H1 (cell line): ENCODE data around the gene CHFR. TPM values are rescaled to one million over a fixed set of nuclear protein-coding genes. Genes with fewer than 3 reads are reported as not detected.

Source experiments
- CTCF ChIA-PET: fragments of 300-600 bp; sonication (Branson Sonifier 250); formaldehyde crosslinking; loops from one replicate; lab custom pipeline; 2021; ENCODE audit not compliant: partially characterized antibody; lab: Charles Lee
- POLR2A ChIA-PET: fragments of 300-600 bp; sonication (Branson Sonifier 250); formaldehyde crosslinking; loops from one replicate; lab custom pipeline; 2021; ENCODE audit warnings: inconsistent platforms; ENCODE audit not compliant: partially characterized antibody; lab: Charles Lee
- DNase-seq, 2 experiments: peaks; one replicate each; pipeline versions ENCODE4 v3.0.0 to v3.0.0-alpha.2; 2010 to 2022; ENCODE audit warnings: low spot score in 2 of 2, low read depth in 1 of 2, mixed read lengths in 1 of 2
- FAIRE-seq: peaks from 2 replicates; lab custom pipeline; 2011; peaks lifted over from hg19 to GRCh38; lab: Jason Lieb, UNC
- H2AFZ ChIP-seq: 2 replicates; pipeline ENCODE4 v1.8.1; 2012; ENCODE audit warnings: low read length, inconsistent platforms
- H2AK5ac ChIP-seq: 2 replicates; pipeline ENCODE4 v1.6.1; 2013; ENCODE audit warnings: low read depth, low read length
- H2BK120ac ChIP-seq: replicated peaks from 2 replicates; pipeline ENCODE3; 2013; ENCODE audit warnings: low read depth, low read length, inconsistent platforms
- H2BK12ac ChIP-seq: 2 replicates; pipeline ENCODE4 v1.6.1; 2013; ENCODE audit warnings: low read depth, low read length
- H2BK15ac ChIP-seq: 2 replicates; pipeline ENCODE4 v1.6.1; 2013; ENCODE audit warnings: low read length
- H2BK20ac ChIP-seq: 2 replicates; pipeline ENCODE4 v1.6.1; 2013; ENCODE audit warnings: low read length
- H2BK5ac ChIP-seq: 2 replicates; pipeline ENCODE4 v1.6.1; 2013; ENCODE audit warnings: low read depth, low read length
- H3K14ac ChIP-seq: 2 replicates; pipeline ENCODE4 v1.6.1; 2013; ENCODE audit warnings: inconsistent platforms; ENCODE audit not compliant: insufficient read length
- H3K18ac ChIP-seq: 2 replicates; pipeline ENCODE4 v1.6.1; 2013; ENCODE audit warnings: low read length; ENCODE audit errors: extremely low read depth
- H3K23ac ChIP-seq: 2 replicates; pipeline ENCODE4 v1.6.1; 2013; ENCODE audit warnings: inconsistent platforms; ENCODE audit not compliant: insufficient read length
- H3K23me2 ChIP-seq: 2 replicates; pipeline ENCODE4 v1.6.1; 2013; ENCODE audit warnings: low read depth, low read length
- H3K27ac ChIP-seq: 2 replicates; pipeline ENCODE4 v1.6.1; 2011; ENCODE audit warnings: low read depth, low read length, inconsistent platforms
- H3K27me3 ChIP-seq, 4 experiments: replicated peaks in 1 of 4; 1 replicate in 1 of 4; 2 replicates in 3 of 4; pipeline versions ENCODE4 v1.6.1 to v1.8.1; 2011 to 2013; ENCODE audit warnings: low read length in 3 of 4, mild to moderate bottlenecking in 3 of 4, inconsistent platforms in 2 of 4, mixed read lengths in 2 of 4, moderate library complexity in 1 of 4; ENCODE audit not compliant: control insufficient read depth in 3 of 4, insufficient read depth in 3 of 4; ENCODE audit errors: extremely low read depth in 1 of 4
- H3K36me3 ChIP-seq, 4 experiments: 2 replicates each; pipeline versions ENCODE4 v1.6.1 to v1.8.1; 2011 to 2013; ENCODE audit warnings: mild to moderate bottlenecking in 4 of 4, low read length in 3 of 4, moderate library complexity in 2 of 4, control low read depth in 1 of 4, inconsistent platforms in 1 of 4; ENCODE audit not compliant: insufficient read depth in 4 of 4, control insufficient read depth in 2 of 4
- H3K4ac ChIP-seq: replicated peaks from 2 replicates; pipeline ENCODE3; 2013; ENCODE audit warnings: low read length, low read depth, mixed read lengths, inconsistent platforms; ENCODE audit not compliant: insufficient read length
- H3K4me1 ChIP-seq, 4 experiments: replicated peaks in 1 of 4; 1 replicate in 1 of 4; 2 replicates in 3 of 4; pipeline versions ENCODE4 v1.6.1 to v1.8.1; 2011 to 2013; ENCODE audit warnings: low read length in 3 of 4, inconsistent platforms in 2 of 4, mixed read lengths in 1 of 4; ENCODE audit not compliant: insufficient read depth in 4 of 4, control insufficient read depth in 3 of 4
- H3K4me2 ChIP-seq, 2 experiments: 2 replicates each; pipeline versions ENCODE4 v1.6.1 to v1.8.1; 2011 to 2013; ENCODE audit warnings: low read depth in 2 of 2, low read length in 2 of 2, control low read depth in 1 of 2, inconsistent platforms in 1 of 2, mild to moderate bottlenecking in 1 of 2; ENCODE audit not compliant: insufficient read depth in 1 of 2
- H3K4me3 ChIP-seq, 4 experiments: fragments of 200-600, 300-600 bp in 1 of 4; sonication (generic), shearing (Covaris generic), sonication (Bioruptor Twin) in 1 of 4; 2 replicates each; pipeline versions ENCODE4 v1.5.1 to v1.8.1; 2011 to 2016; ENCODE audit warnings: low read length in 4 of 4, low read depth in 3 of 4, control low read depth in 2 of 4, inconsistent platforms in 2 of 4, mild to moderate bottlenecking in 2 of 4, mixed read lengths in 1 of 4, moderate library complexity in 1 of 4; ENCODE audit not compliant: insufficient read depth in 2 of 4; ENCODE audit errors: extremely low read depth in 1 of 4
- H3K56ac ChIP-seq: replicated peaks from 2 replicates; pipeline ENCODE3; 2013; ENCODE audit warnings: low read depth, mild to moderate bottlenecking, mixed read lengths, low read length, inconsistent platforms; ENCODE audit not compliant: insufficient read length
- H3K79me1 ChIP-seq: 2 replicates; pipeline ENCODE4 v1.6.1; 2013; ENCODE audit warnings: low read depth, low read length, control low read depth
- H3K79me2 ChIP-seq, 2 experiments: 2 replicates each; pipeline versions ENCODE4 v1.6.1 to v1.8.1; 2012 to 2013; ENCODE audit warnings: low read length in 2 of 2, mild to moderate bottlenecking in 2 of 2, inconsistent platforms in 1 of 2; ENCODE audit not compliant: insufficient read depth in 2 of 2, control insufficient read depth in 1 of 2
- H3K9ac ChIP-seq, 4 experiments: replicated peaks in 1 of 4; 1 replicate in 1 of 4; 2 replicates in 3 of 4; pipeline versions ENCODE4 v1.6.1 to v1.8.1; 2011 to 2013; ENCODE audit warnings: low read depth in 3 of 4, low read length in 3 of 4, control low read depth in 2 of 4, mild to moderate bottlenecking in 2 of 4, moderate library complexity in 2 of 4, inconsistent platforms in 1 of 4; ENCODE audit errors: extremely low read depth in 1 of 4
- H3K9me3 ChIP-seq, 2 experiments: 2 replicates each; pipeline versions ENCODE4 v1.6.1 to v1.8.1; 2012 to 2013; ENCODE audit warnings: mild to moderate bottlenecking in 2 of 2, moderate library complexity in 2 of 2, control low read depth in 1 of 2, inconsistent platforms in 1 of 2, low read depth in 1 of 2, low read length in 1 of 2, mixed read lengths in 1 of 2; ENCODE audit not compliant: insufficient read depth in 2 of 2
- H4K20me1 ChIP-seq, 2 experiments: replicated peaks in 1 of 2; 2 replicates each; pipeline versions ENCODE3 to v1.8.1; 2011 to 2013; ENCODE audit warnings: inconsistent platforms in 2 of 2, low read length in 2 of 2, mild to moderate bottlenecking in 1 of 2; ENCODE audit not compliant: insufficient read depth in 2 of 2, control insufficient read depth in 1 of 2
- H4K5ac ChIP-seq: 2 replicates; pipeline ENCODE4 v1.6.1; 2013; ENCODE audit warnings: low read length, low read depth, mixed read lengths, inconsistent platforms; ENCODE audit not compliant: insufficient read length
- H4K8ac ChIP-seq: 2 replicates; pipeline ENCODE4 v1.8.0; 2013; ENCODE audit warnings: mild to moderate bottlenecking, moderate library complexity, low read length, inconsistent platforms; ENCODE audit not compliant: insufficient read depth; ENCODE audit errors: extremely low read depth
- H4K91ac ChIP-seq: replicated peaks from 2 replicates; pipeline ENCODE3; 2013; ENCODE audit warnings: low read length, mixed read lengths, inconsistent platforms; ENCODE audit not compliant: insufficient read length
- ASH2L ChIP-seq: fragments of 200-600, 300-600 bp; sonication (generic); IDR thresholded peaks from one replicate; pipeline ENCODE4 v1.7.1; 2017; ENCODE audit warnings: low read length
- EZH2 ChIP-seq: fragments of 200-600 bp; sonication (generic); IDR thresholded peaks from 2 replicates; pipeline ENCODE4 v1.7.1; 2012; ENCODE audit warnings: low read depth, mild to moderate bottlenecking, moderate library complexity, low read length, inconsistent platforms; ENCODE audit not compliant: severe bottlenecking
- GABPA ChIP-seq: IDR thresholded peaks from 2 replicates; pipeline ENCODE4 v1.6.1; 2011; ENCODE audit warnings: mild to moderate bottlenecking, low read length, moderate library complexity, borderline replicate concordance; ENCODE audit not compliant: insufficient read depth
- HDAC2 ChIP-seq, 2 experiments: fragments of 300-600 bp in 1 of 2; sonication (generic) in 1 of 2; IDR thresholded peaks; 2 replicates each; pipeline ENCODE4 v1.6.1; 2011 to 2012; ENCODE audit warnings: low read depth in 2 of 2, low read length in 2 of 2, mild to moderate bottlenecking in 2 of 2, moderate library complexity in 2 of 2, borderline replicate concordance in 1 of 2, inconsistent platforms in 1 of 2
- NRF1 ChIP-seq: IDR thresholded peaks from 2 replicates; pipeline ENCODE4 v1.6.1; 2011; ENCODE audit warnings: mild to moderate bottlenecking, low read depth, low read length, improper control_type of control experiment
- PHF8 ChIP-seq: fragments of 200-600 bp; sonication (generic); conservative IDR thresholded peaks from 2 replicates; pipeline ENCODE4 v1.7.1; 2012; ENCODE audit warnings: low read depth, mild to moderate bottlenecking, inconsistent platforms, low read length, moderate library complexity
- SAP30 ChIP-seq: fragments of 300-600 bp; sonication (generic); IDR thresholded peaks from 2 replicates; pipeline ENCODE4 v1.7.1; 2012; ENCODE audit warnings: low read length, moderate library complexity, mild to moderate bottlenecking, inconsistent platforms; ENCODE audit not compliant: insufficient read depth, insufficient replicate concordance
- SRF ChIP-seq: IDR thresholded peaks from 2 replicates; pipeline ENCODE4 v1.6.1; 2011; ENCODE audit warnings: mild to moderate bottlenecking, low read depth, low read length, moderate library complexity
- TCF12 ChIP-seq: IDR thresholded peaks from 2 replicates; pipeline ENCODE4 v1.6.1; 2011; ENCODE audit warnings: low read depth, mild to moderate bottlenecking, low read length
- whole genome bisulfite sequencing, 2 experiments: shearing (Covaris generic) in 1 of 2; methylation state at CpG; one replicate each; pipeline versions ENCODE4 v1.1.6 to v1.1.7; 2013 to 2015; ENCODE audit warnings: low lambda C conversion rate in 2 of 2, mixed read lengths in 2 of 2, inconsistent platforms in 1 of 2, low coverage in 1 of 2, missing lambda C conversion rate in 1 of 2; ENCODE audit not compliant: insufficient replicate concordance in 2 of 2, insufficient coverage in 1 of 2, insufficient read length in 1 of 2; ENCODE audit errors: extremely low coverage in 1 of 2, missing lambda C conversion rate in 1 of 2; 5-methylcytosine and 5-hydroxymethylcytosine counted together
- polyA plus RNA-seq, 7 experiments: library from polyadenylated mRNA; depleted of rRNA in 3 of 7; stranded (reverse) in 5 of 7; unstranded in 2 of 7; fragments of >200 nt in 5 of 7; fragments of 200-250 nt in 2 of 7; gene quantifications; 1 replicate in 5 of 7; 2 replicates in 1 of 7; 4 replicates in 1 of 7; pipeline versions ENCODE4 v1.2.1 to v1.2.3, GENCODE V29; 2011 to 2013; ENCODE audit warnings: missing spikeins in 2 of 7, mixed read lengths in 2 of 7
- total RNA-seq: library from RNA; stranded (reverse); fragmentation: NEBNext Ultra II Directional; extraction: Animal tissue kit (Norgen Biotek cat#: 25700); gene quantifications from 2 replicates; pipeline ENCODE4 v1.2.1, GENCODE V29; 2021

CHFR gene
- total and polyA plus RNA-seq, 2 of the 8 experiments (the other 6 are each of a cell fraction or from before 2014, with no cell fraction given) = 31.4 to 44.6 TPM

- POLR2A ChIA-PET = interaction anchor here (1.3 kb wide), 1 partner anchor 12 kb away, joined by 3 read pairs; no protein-coding TSS in a partner anchor
- H3K27ac ChIP-seq = no peak overlapping the region
- no peak overlapping the region for H3K56ac ChIP-seq
- no peak overlapping the region for H2BK20ac ChIP-seq
- H2BK15ac ChIP-seq = no peak overlapping the region
- no peak overlapping the region for H3K18ac ChIP-seq
- no peaks in the 10 kb centered on the region for H3K4me1 ChIP-seq
- no peaks in the 10 kb centered on the region for H3K79me1 ChIP-seq
- H3K4me2 ChIP-seq = no peak overlapping the region
- no peak overlapping the region for H3K14ac ChIP-seq
- DNase-seq (no peak), FAIRE-seq (no peak)
- H3K4ac ChIP-seq = no peak overlapping the region
- peaks cover 1 to 2% of the 10 kb centered on the region in 2 experiments for H4K20me1 ChIP-seq
- TF ChIP-seq PHF8 = no peak
- no peak for TF ChIP-seq HDAC2 (IDR thresholded peaks at IDR 0.05; ENCODE audit: borderline replicate concordance in 1 of 2, low read depth in 2 of 2, low read length in 2 of 2)
- no peak for TF ChIP-seq GABPA
- TF ChIP-seq NRF1 = no peak
- TF ChIP-seq SRF = no peak
- no peak for TF ChIP-seq ASH2L
- TF ChIP-seq TCF12 = no peak
- no peak for TF ChIP-seq EZH2
- no peak for TF ChIP-seq SAP30
- no peak overlapping the region for H2AFZ ChIP-seq
- no peak overlapping the region for H4K91ac ChIP-seq
- no peak overlapping the region for H2BK5ac ChIP-seq
- peaks cover 5 to 48% (median 12%) of the 10 kb centered on the region in 4 experiments; a peak in 7 of 8 replicates for H3K36me3 ChIP-seq
- no peak overlapping the region for H3K23ac ChIP-seq
- 88% methylated on average over 15 of the region's 15 CpGs; no CpG with 5 or more reads in 1 of the 2 experiments for WGBS, 2 experiments
- no peak overlapping the region for H4K5ac ChIP-seq
- H3K27me3 ChIP-seq = no peaks in the 10 kb centered on the region
- no peak overlapping the region for H2AK5ac ChIP-seq
- CTCF ChIA-PET = no interaction called here
- no peak overlapping the region for H3K4me3 ChIP-seq
- no peaks in the 10 kb centered on the region for H3K79me2 ChIP-seq
- H3K9ac ChIP-seq = no peak overlapping the region
- H2BK12ac ChIP-seq = no peak overlapping the region
- H3K9me3 ChIP-seq = no peaks in the 10 kb centered on the region
- no peaks in the 10 kb centered on the region for H3K23me2 ChIP-seq
- H4K8ac ChIP-seq = no peak overlapping the region
- H2BK120ac ChIP-seq = no peak overlapping the region
Measured at GRCh38 chr12:132841151-132841550, 46.3 kb downstream of the CHFR start.
